ENCODE data around the gene ITIH4. TPM values are rescaled to one million over a fixed set of nuclear protein-coding genes. Genes with fewer than 3 reads are reported as not detected.

Gene ITIH4
- polyA plus RNA-seq, 1 of the 3 experiments (the other 2 are of a cell fraction), result 2.0 TPM

DNA sequence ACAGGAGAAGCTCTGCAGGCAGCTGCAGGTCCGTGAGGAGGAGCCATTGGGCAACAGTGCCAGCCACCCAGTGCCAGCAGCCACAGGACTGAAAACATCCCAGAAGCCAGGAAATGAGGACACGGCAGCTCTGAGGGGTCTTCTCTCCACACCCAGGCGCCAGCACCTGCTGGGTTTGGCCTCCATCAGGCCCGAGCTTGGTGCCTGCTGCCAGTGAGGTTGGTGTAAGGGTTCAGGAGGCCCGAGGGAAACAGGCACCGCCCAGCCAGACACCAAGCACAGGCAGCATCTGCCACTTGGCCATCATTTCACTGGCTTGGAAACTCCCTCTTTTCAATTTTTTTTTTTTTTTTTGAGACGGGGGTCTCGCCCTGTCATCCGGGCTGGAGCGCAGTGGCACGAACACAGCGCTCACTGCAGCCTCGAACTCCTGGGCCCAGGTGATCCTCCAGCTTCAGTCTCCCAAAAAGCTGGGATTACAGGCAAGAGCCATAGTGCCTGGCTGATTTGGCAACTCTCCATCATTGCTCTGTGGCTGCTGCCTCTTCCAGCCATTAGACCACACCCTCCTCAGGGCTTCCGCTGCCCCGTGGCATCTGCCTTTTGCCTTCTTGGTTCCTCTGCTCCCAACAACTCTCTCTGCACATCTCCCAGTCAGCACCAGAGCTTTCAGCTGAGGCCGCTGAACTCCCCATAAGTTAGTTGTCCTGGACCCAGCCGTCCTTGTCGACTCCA lies 37.3 kb downstream of the ITIH4 start:
- Histone ChIP-seq H3K4me2 (no peak overlapping the region), H2AFZ (ENCODE audit: low read depth) (no peak overlapping the region), H3K4me1 (ENCODE audit: control insufficient read depth in 1 of 2, insufficient read depth in 2 of 2, low read depth in 1 of 2, low read length in 1 of 2) (peaks cover 0 to 3% of the 10 kb centered on the region in 2 experiments; a peak in 1 of 4 replicates), H3K9ac (no peak overlapping the region), H3K36me3 (replicated peaks in 1 of 2; ENCODE audit: control insufficient read depth in 1 of 2, insufficient read depth in 2 of 2, low read length in 1 of 2) (no peaks in the 10 kb centered on the region), H3K27me3 (ENCODE audit: insufficient read depth) (no peaks in the 10 kb centered on the region), H3K9me3 (no peaks in the 10 kb centered on the region), H3K27ac (ENCODE audit: low read depth in 2 of 2, low read length in 1 of 2) (no peak overlapping the region), H4K20me1 (ENCODE audit: insufficient read depth) (no peaks in the 10 kb centered on the region), H3K79me2 (ENCODE audit: insufficient read depth) (no peaks in the 10 kb centered on the region), H3K4me3 (ENCODE audit: low read depth in 2 of 2, low read length in 1 of 2) (no peak overlapping the region), H3K9me2 (no peaks in the 10 kb centered on the region), H3F3A (replicated peaks; ENCODE audit: insufficient read depth) (no peaks in the 10 kb centered on the region)
- TF ChIP-seq, protein P1, sequence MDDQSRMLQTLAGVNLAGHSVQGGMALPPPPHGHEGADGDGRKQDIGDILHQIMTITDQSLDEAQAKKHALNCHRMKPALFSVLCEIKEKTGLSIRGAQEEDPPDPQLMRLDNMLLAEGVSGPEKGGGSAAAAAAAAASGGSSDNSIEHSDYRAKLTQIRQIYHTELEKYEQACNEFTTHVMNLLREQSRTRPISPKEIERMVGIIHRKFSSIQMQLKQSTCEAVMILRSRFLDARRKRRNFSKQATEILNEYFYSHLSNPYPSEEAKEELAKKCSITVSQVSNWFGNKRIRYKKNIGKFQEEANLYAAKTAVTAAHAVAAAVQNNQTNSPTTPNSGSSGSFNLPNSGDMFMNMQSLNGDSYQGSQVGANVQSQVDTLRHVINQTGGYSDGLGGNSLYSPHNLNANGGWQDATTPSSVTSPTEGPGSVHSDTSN (IDR thresholded peaks at IDR 0.05), result no peak
- TF ChIP-seq, protein P2, sequence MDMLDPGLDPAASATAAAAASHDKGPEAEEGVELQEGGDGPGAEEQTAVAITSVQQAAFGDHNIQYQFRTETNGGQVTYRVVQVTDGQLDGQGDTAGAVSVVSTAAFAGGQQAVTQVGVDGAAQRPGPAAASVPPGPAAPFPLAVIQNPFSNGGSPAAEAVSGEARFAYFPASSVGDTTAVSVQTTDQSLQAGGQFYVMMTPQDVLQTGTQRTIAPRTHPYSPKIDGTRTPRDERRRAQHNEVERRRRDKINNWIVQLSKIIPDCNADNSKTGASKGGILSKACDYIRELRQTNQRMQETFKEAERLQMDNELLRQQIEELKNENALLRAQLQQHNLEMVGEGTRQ (IDR thresholded peaks at IDR 0.05; ENCODE audit: borderline replicate concordance, low read depth, low read length), result no peak
- no peak for TF ChIP-seq GATA2 (CRISPR knock-in tag; IDR thresholded peaks at IDR 0.05)
- no peak for TF ChIP-seq YY1 (IDR thresholded peaks at IDR 0.05; ENCODE audit: low read depth)
- WGBS (ENCODE audit: low lambda C conversion rate), result 63% methylated on average over 17 of the region's 18 CpGs
- POLR2A ChIA-PET, result interaction anchor here (1.8 kb wide), 1 partner anchor 13 kb away, joined by 6 read pairs; no protein-coding TSS in a partner anchor
- DNase-seq, result no peak
- CTCF ChIA-PET, result interaction anchor here (0.6 to 1.4 kb wide), 2 partner anchors 22 to 28 kb away, joined by 4 read pairs; no protein-coding TSS in a partner anchor

DNA sequence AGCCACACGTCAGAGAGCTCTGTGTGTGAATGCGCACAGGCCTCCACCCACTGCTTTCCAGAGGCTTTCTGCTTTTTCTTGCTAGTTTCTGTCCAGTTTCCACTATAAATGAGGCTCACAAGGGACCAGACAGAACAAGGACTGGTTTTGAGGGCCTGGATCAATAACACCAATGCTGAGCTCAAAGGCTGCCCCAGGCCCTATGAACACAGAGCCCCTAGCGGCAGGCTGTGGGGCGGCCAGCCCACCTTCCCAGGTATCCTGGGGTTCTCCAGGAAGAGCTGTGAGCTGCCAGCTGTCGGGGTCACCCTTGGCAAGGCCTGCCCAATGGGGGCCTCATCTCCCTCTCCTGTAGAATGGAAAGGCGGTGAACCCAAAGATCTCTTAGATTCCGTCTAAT lies 38.1 kb downstream of the ITIH4 start:
- no peaks in the 10 kb centered on the region for H3K36me3 ChIP-seq (replicated peaks in 1 of 2; ENCODE audit: control insufficient read depth in 1 of 2, insufficient read depth in 2 of 2, low read length in 1 of 2)
- H3K9ac ChIP-seq, result no peak overlapping the region
- no peaks in the 10 kb centered on the region for H3K9me2 ChIP-seq
- no peaks in the 10 kb centered on the region for H4K20me1 ChIP-seq (ENCODE audit: insufficient read depth)
- H2AFZ ChIP-seq (ENCODE audit: low read depth), result no peak overlapping the region
- H3K4me3 ChIP-seq (ENCODE audit: low read depth in 2 of 2, low read length in 1 of 2), result no peak overlapping the region
- no peak overlapping the region for H3K4me2 ChIP-seq
- POLR2A ChIA-PET, result interaction anchor here (1.8 kb wide), 1 partner anchor 12 kb away, joined by 6 read pairs; no protein-coding TSS in a partner anchor
- CTCF ChIA-PET, result interaction anchor here (1.2 to 1.3 kb wide), 2 partner anchors 14 to 54 kb away, joined by 3 to 5 read pairs; no protein-coding TSS in a partner anchor
- no peaks in the 10 kb centered on the region for H3K79me2 ChIP-seq (ENCODE audit: insufficient read depth)
- no peaks in the 10 kb centered on the region for H3K27me3 ChIP-seq (ENCODE audit: insufficient read depth)
- WGBS (ENCODE audit: low lambda C conversion rate), result 88% methylated on average over 3 of the region's 7 CpGs
- H3K4me1 ChIP-seq (ENCODE audit: control insufficient read depth in 1 of 2, insufficient read depth in 2 of 2, low read depth in 1 of 2, low read length in 1 of 2), result peaks cover 0 to 3% of the 10 kb centered on the region in 2 experiments; a peak in 1 of 4 replicates
- no peak for DNase-seq
- H3K27ac ChIP-seq (ENCODE audit: low read depth in 2 of 2, low read length in 1 of 2), result no peak overlapping the region
- no peaks in the 10 kb centered on the region for H3F3A ChIP-seq (replicated peaks; ENCODE audit: insufficient read depth)
- no peaks in the 10 kb centered on the region for H3K9me3 ChIP-seq
- TF ChIP-seq, protein P1 (IDR thresholded peaks at IDR 0.05), result no peak
- no peak for TF ChIP-seq SIN3A (IDR thresholded peaks at IDR 0.05; ENCODE audit: borderline replicate concordance, low read depth, low read length)
- TF ChIP-seq FOXM1 (IDR thresholded peaks at IDR 0.05; ENCODE audit: low read depth), result no peak
- no peak for TF ChIP-seq YY1 (IDR thresholded peaks at IDR 0.05; ENCODE audit: low read depth)
- TF ChIP-seq, protein P3, sequence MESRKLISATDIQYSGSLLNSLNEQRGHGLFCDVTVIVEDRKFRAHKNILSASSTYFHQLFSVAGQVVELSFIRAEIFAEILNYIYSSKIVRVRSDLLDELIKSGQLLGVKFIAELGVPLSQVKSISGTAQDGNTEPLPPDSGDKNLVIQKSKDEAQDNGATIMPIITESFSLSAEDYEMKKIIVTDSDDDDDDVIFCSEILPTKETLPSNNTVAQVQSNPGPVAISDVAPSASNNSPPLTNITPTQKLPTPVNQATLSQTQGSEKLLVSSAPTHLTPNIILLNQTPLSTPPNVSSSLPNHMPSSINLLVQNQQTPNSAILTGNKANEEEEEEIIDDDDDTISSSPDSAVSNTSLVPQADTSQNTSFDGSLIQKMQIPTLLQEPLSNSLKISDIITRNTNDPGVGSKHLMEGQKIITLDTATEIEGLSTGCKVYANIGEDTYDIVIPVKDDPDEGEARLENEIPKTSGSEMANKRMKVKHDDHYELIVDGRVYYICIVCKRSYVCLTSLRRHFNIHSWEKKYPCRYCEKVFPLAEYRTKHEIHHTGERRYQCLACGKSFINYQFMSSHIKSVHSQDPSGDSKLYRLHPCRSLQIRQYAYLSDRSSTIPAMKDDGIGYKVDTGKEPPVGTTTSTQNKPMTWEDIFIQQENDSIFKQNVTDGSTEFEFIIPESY (IDR thresholded peaks at IDR 0.05; ENCODE audit: borderline replicate concordance, low read depth), result no peak
- TF ChIP-seq GABPA (IDR thresholded peaks at IDR 0.05; ENCODE audit: low read depth), result no peak
- no peak for TF ChIP-seq EP300 (IDR thresholded peaks at IDR 0.05; ENCODE audit: borderline replicate concordance in 1 of 2, low read depth in 1 of 2, low read length in 1 of 2)
- no peak for TF ChIP-seq FOXJ3 (CRISPR knock-in tag; IDR thresholded peaks at IDR 0.05)
- TF ChIP-seq, protein P4, sequence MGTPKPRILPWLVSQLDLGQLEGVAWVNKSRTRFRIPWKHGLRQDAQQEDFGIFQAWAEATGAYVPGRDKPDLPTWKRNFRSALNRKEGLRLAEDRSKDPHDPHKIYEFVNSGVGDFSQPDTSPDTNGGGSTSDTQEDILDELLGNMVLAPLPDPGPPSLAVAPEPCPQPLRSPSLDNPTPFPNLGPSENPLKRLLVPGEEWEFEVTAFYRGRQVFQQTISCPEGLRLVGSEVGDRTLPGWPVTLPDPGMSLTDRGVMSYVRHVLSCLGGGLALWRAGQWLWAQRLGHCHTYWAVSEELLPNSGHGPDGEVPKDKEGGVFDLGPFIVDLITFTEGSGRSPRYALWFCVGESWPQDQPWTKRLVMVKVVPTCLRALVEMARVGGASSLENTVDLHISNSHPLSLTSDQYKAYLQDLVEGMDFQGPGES (IDR thresholded peaks at IDR 0.05; ENCODE audit: low read depth, low read length), result no peak
- TF ChIP-seq NRF1 (IDR thresholded peaks at IDR 0.05; ENCODE audit: low read depth, low read length), result no peak
- TF ChIP-seq, protein P5, sequence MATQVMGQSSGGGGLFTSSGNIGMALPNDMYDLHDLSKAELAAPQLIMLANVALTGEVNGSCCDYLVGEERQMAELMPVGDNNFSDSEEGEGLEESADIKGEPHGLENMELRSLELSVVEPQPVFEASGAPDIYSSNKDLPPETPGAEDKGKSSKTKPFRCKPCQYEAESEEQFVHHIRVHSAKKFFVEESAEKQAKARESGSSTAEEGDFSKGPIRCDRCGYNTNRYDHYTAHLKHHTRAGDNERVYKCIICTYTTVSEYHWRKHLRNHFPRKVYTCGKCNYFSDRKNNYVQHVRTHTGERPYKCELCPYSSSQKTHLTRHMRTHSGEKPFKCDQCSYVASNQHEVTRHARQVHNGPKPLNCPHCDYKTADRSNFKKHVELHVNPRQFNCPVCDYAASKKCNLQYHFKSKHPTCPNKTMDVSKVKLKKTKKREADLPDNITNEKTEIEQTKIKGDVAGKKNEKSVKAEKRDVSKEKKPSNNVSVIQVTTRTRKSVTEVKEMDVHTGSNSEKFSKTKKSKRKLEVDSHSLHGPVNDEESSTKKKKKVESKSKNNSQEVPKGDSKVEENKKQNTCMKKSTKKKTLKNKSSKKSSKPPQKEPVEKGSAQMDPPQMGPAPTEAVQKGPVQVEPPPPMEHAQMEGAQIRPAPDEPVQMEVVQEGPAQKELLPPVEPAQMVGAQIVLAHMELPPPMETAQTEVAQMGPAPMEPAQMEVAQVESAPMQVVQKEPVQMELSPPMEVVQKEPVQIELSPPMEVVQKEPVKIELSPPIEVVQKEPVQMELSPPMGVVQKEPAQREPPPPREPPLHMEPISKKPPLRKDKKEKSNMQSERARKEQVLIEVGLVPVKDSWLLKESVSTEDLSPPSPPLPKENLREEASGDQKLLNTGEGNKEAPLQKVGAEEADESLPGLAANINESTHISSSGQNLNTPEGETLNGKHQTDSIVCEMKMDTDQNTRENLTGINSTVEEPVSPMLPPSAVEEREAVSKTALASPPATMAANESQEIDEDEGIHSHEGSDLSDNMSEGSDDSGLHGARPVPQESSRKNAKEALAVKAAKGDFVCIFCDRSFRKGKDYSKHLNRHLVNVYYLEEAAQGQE (IDR thresholded peaks at IDR 0.05; ENCODE audit: low read depth, low read length), result no peak

Measured in SK-N-SH (cell line).